DMS114 treated with DMSO at 0.1 percent for 48 hours (cell line): ENCODE data around the gene HABP2.

Experiments used
- DNase-seq: peaks from one replicate; lab custom pipeline; 2025; ENCODE audit not compliant: unreplicated experiment; lab: John Stamatoyannopoulos, UW

Gene HABP2

DNA sequence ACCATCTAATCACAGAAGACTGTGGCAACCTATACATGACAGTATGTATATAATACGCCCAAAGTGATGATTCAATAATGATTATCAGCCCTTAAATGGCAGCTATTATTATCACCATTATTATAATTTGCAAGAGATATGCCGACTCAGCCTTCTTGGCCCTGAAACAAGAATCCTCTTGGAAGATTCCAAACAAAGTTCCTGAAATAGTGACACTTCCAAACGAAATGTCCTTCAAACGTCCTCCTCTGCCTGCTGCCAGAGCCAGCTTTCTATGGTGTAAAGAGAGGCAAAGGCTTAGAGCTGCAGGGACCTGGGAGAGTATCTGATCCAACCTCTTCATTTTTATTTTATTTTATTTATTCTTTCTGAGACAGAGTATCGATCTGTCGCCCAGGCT is 75.0 kb downstream of the HABP2 start:
- DNase-seq = no peak

- no peak for DNase-seq
Observed at GRCh38 chr10:113628607-113629153, 75.8 kb downstream of the HABP2 start.

- DNase-seq = no peak
Observed at GRCh38 chr10:113630929-113631533, 78.2 kb downstream of the HABP2 start.

DNA sequence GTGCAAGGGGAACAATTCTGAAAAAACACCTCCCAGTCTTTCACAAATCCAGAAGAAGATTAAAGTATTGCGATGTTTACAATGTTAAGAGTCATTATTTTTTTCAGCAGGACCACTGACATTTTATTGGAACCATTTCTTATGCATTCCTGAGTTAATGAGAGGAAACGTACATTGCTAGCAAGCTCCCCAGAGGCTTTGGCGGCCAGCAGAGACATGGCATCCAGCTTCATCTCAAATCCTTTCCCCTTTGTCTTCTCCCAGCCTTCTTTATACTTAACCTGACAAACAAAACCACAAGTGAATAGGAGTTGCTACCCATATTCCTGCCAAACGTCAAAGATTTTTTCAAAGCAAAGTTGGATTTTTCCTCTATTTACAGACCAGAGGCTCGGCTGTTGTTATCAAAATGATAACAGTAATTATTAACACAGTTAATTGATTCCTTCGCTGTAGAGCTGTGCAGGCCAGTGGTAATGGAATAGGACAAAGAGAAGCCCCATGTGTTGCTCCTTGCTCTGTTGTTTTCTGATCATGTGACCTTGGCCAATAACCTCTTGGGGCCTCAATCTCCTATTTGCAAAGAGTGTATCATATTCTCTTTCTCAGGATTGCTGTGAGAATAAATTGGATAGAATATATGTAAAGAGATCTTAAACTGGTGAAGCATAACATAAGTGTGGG is 79.0 kb downstream of the HABP2 start:
- DNase-seq = no peak
